IPS-15b (cell line): ENCODE results near the gene SMIM27.
"Not testable (repeated sequence)": the region's sequence is repeated elsewhere in the genome, so short reads cannot be mapped to it uniquely, and the experiment has no call there.

Experiments used
- H3K27me3 ChIP-seq: one replicate; pipeline ENCODE4 v1.6.1; 2013; ENCODE audit warnings: low read length; ENCODE audit not compliant: control insufficient read depth, insufficient read depth
- H3K36me3 ChIP-seq: one replicate; pipeline ENCODE4 v1.6.1; 2013; ENCODE audit warnings: low read length; ENCODE audit not compliant: control insufficient read depth, insufficient read depth
- H3K4me1 ChIP-seq: one replicate; pipeline ENCODE4 v1.6.1; 2013; ENCODE audit warnings: mild to moderate bottlenecking, low read length; ENCODE audit not compliant: control insufficient read depth, insufficient read depth
- H3K4me3 ChIP-seq: one replicate; pipeline ENCODE4 v1.5.1; 2013; ENCODE audit warnings: low read depth, low read length
- H3K9ac ChIP-seq: one replicate; pipeline ENCODE4 v1.6.1; 2013; ENCODE audit warnings: low read depth, mild to moderate bottlenecking, low read length
- H3K9me3 ChIP-seq: one replicate; pipeline ENCODE4 v1.6.1; 2013; ENCODE audit warnings: mild to moderate bottlenecking, low read length; ENCODE audit not compliant: control insufficient read depth, insufficient read depth

SMIM27 gene

DNA sequence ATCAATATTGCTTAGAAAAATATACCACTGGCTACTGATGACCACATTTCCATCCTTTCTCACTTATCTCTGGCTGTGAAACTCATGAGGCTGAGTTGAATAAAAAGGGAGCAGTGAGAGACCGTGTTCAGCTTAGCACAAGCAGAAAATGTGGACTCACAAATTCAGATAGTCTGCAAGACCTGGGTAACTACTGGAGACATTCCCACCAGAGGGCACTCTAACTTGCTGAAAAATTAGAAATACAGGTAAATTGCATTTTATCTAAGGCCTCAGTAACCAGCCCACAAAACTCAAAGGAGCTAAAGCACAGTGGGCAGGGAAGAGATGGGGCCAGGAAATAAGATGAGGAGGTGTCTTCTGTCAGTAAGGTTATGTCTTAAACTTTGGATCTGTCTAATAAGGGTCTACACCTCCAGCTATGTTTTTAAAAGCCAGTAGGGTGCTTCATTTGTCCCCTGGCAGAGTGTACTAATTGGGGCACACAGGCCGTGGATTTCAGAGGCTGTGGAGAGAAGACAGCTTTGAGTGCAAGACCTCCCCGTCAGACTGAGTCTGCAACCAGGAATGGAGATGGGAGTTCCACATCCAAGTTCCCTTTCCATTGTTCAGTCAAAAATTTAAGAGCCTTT is 29.5 kb downstream of the SMIM27 start:
- Histone ChIP-seq H3K4me1 (peaks cover 2% of the 10 kb centered on the region), H3K27me3 (no peaks in the 10 kb centered on the region), H3K4me3 (no peak overlapping the region)

GRCh38 chr9:32584784-32585183 is 32.7 kb downstream of the SMIM27 start:
- Histone ChIP-seq H3K4me1 (no peaks in the 10 kb centered on the region), H3K4me3 (no peak overlapping the region), H3K9ac (no peak overlapping the region), H3K36me3 (no peaks in the 10 kb centered on the region), H3K9me3 (no peaks in the 10 kb centered on the region), H3K27me3 (no peaks in the 10 kb centered on the region)

More for the DNA sequence above, 29.5 kb downstream of the SMIM27 start:
- Histone ChIP-seq H3K9ac (no peak overlapping the region), H3K9me3 (no peaks in the 10 kb centered on the region), H3K36me3 (no peaks in the 10 kb centered on the region)

- no peaks in the 10 kb centered on the region for H3K27me3 ChIP-seq
- H3K9ac ChIP-seq: no peak overlapping the region
- H3K4me3 ChIP-seq: no peak overlapping the region
- H3K9me3 ChIP-seq: no peaks in the 10 kb centered on the region
- H3K36me3 ChIP-seq: no peaks in the 10 kb centered on the region
- no peaks in the 10 kb centered on the region for H3K4me1 ChIP-seq
Measured at GRCh38 chr9:32587901-32588300, 35.8 kb downstream of the SMIM27 start.

DNA sequence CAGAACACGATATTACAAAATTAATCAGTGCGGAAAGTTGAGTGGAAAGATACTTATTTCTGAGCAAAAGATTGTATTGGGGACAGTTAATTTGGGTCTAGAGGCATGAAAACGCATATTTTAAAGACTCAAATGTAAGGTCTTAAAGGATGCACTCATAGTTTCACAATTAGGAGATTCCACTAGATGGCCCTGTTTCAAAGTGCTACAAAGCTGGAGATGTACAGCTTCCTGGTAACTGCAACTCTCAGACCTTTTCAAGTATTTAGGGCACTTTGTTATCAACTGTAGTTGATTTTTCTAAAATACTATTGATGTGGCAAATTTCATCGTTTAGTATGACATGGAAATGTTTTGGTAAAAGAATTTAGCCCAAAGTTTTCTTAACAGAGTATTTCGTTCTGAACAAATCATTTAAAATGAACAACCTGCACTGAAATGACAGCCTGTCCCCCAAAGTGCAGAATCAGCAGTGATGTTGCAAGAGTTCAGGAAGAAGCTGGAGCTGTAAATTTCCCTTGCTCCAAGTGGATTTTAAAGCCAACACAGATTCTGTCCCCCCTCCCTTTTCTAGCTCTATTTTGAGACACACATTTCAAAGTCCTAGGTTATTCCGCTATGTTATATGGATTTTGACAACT is 37.1 kb downstream of the SMIM27 start:
- Histone ChIP-seq H3K4me1 (no peaks in the 10 kb centered on the region), H3K4me3 (no peak overlapping the region), H3K36me3 (no peaks in the 10 kb centered on the region), H3K9me3 (no peaks in the 10 kb centered on the region), H3K27me3 (no peaks in the 10 kb centered on the region), H3K9ac (no peak overlapping the region)

DNA sequence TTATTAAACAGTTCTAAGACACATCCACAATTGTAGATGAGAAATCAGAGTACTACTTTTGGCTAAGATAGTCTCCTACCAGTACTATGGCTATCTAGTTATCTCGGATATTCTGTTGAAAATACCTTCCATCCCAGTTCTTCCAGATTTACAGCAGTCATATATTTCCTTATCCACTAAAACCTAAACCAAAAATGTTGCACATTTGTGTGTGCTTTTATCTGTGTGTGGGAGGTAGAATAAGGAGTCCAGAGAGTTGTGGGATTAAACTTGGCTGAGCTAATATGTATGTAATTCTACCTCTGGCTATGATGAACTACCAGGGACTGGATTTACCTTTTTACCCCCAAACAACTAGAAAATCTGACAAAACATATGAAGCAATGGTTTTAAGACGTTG is 38.3 kb downstream of the SMIM27 start:
- H3K27me3 ChIP-seq: no peaks in the 10 kb centered on the region
- H3K9ac ChIP-seq: no peak overlapping the region
- no peaks in the 10 kb centered on the region for H3K9me3 ChIP-seq
- no peaks in the 10 kb centered on the region for H3K4me1 ChIP-seq
- H3K36me3 ChIP-seq: no peaks in the 10 kb centered on the region
- no peak overlapping the region for H3K4me3 ChIP-seq

GRCh38 chr9:32590898-32591297 is 38.8 kb downstream of the SMIM27 start:
- Histone ChIP-seq H3K9me3 (no peaks in the 10 kb centered on the region), H3K4me1 (no peaks in the 10 kb centered on the region), H3K36me3 (no peaks in the 10 kb centered on the region), H3K4me3 (no peak overlapping the region), H3K27me3 (no peaks in the 10 kb centered on the region), H3K9ac (no peak overlapping the region)

DNA sequence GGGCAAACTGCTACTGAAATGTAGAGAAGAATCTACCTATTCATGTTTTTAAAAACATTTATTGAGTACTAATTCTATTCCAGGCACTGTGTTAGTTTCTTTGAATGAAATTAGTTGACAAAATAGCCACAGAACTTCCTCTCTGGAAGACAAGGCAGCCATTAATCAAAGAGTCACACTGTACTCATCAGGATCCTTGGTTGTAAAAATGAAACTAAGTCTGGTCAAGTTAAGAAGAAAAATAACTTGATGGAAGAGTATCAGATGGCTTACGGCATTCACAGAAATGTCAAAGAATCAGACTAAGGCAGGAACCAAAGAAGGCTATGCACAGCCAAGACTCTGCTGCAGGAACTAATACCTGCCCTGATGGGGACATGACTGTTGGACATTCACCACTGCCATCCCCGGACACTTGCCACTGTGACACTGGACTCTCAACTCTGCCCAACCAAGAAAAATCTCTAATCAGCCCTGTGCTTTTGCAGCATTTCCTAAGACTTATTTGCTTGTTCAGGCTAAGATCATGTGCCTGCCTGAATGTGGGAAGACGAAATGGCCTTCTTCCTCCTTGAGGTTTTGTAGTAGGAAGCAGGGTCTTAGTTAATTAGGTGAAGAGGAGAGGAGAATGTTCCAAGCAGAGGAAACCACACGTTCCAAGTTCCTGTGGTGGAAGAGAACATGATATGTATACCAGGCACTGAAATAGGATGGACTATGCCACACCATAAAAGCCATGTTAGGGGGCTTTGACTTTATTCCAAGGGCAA is 44.2 kb downstream of the SMIM27 start:
- H3K4me3 ChIP-seq: no peak overlapping the region
- no peaks in the 10 kb centered on the region for H3K27me3 ChIP-seq
- no peaks in the 10 kb centered on the region for H3K4me1 ChIP-seq
- H3K9me3 ChIP-seq: no peaks in the 10 kb centered on the region
- H3K9ac ChIP-seq: no peak overlapping the region
- H3K36me3 ChIP-seq: no peaks in the 10 kb centered on the region

DNA sequence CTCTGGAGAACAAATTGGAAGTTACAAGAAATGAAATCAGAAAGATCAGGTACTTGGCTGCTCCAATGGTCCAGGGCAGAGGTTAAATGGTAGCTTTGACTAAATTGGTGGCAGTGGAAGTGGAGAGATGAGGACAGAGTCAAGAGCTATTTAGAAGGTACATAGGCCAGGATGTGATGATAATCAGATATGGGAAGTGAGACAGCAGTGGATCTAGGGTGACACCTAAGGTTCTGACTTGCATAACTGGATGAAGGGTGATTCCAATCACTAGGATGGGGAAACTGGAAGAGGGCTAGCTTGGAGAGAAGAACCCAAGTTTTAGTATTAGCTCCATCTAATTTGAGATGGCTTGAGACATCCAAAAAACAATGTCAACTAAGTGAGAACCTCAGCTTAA is 44.8 kb downstream of the SMIM27 start:
- Histone ChIP-seq H3K36me3 (no peaks in the 10 kb centered on the region), H3K4me3 (no peak overlapping the region), H3K27me3 (no peaks in the 10 kb centered on the region), H3K4me1 (no peaks in the 10 kb centered on the region), H3K9ac (no peak overlapping the region), H3K9me3 (no peaks in the 10 kb centered on the region)

DNA sequence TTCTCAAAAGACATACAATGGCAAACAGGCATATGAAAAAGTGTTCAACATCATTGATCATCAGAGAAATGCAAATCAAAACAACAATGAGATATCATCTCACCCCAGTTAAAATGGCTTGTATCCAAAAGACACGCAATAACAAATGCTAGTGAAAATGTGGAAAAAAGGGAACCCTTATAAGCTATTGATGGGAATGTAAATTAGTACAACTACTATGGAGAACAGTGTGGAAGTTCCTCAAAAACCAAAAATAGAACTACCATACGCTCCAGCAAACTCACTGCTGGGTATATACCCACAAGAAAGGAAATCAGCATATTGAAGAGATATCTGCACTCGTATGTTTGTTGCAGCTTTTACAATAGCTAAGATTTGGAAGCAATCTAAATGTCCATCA is 46.9 kb downstream of the SMIM27 start:
- H3K4me3 ChIP-seq, H3K9me3 ChIP-seq, H3K9ac ChIP-seq, H3K27me3 ChIP-seq, H3K4me1 ChIP-seq, H3K36me3 ChIP-seq: not testable (repeated sequence)
